ENCODE data around the gene IL4I1.

Gene IL4I1

DNA sequence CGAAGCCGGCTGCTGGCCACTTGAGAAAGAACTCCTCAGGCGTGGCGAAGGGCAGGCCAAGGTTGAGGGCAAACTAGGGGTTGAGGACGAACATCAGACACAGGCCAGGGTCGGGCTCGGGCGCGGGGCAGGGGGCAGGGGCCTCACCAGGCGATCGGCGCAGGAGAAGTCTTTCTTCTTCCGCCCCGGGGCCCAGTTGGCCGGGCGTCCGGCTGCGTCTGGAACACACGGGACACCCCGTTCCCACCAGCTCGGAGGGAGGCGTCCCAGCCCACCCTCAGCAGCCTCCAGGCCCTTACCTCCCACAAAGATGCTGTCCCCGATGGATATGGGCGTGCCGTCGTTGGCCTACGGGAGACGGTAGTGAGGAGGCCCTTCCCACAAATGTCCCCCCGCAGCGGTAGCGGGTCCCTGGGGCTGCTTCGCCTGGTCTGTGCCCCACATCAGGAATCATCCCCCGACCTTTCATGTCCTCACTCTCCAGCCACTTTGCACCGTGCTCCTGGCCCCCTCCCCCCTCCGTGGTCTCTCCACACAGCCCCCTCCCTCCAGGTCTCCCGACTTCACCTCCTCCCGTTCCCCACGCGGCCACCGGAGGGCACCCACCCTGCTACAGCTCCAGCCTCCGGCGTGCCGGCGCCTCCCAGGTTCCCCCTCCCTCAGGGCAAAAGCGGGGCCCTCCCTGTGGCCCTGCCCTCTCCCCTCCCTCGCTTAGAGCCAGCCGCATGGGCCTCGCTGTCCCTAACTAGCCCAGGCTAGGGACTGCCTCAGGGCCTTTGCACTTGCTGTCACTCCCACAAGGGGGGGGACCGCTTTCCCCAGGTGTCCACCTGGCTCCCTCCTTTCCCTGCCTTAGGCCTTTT, 34.1 kb downstream of the IL4I1 start:
- no peak for DNase-seq

DNA sequence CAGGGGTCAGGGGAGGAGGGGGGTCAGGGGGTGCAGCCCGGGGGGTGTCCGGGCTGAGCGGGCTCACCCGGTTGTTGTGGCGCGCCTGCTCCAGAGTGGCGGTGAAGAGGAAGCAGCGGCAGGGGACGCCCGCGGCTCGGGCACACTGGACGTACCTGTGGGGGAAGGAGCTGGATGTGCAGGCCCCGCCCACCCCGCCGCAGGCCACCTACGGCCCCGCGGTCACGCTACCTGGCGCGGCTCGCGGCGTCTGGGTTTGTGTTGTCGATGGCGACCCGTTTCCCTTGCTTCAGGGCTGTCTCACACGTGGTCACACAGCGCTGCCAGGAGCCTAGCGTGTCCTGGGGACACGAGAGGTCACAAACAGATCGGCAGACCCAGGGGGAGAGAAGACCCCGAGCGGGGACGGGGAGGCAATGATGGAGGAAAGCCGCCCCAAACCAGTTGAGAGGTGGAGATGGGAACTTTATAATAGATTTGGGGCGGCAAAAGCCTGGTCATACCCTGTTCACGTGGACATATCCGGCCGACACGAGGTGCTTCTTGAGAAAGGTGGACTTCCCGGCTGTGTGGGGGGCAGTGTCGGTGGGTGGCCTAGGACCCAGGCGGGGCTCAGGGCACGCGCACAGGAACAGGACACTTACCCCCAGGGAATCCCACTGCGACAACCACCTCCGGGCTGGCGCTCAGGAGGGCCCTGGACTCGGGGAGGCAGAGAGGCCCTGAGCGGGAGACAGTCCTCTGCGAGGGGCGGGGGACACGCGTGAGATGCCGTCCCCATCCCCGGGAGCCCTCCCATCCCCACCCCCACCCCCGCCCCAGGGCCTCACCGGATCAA, 34.9 kb downstream of the IL4I1 start:
- DNase-seq: no peak

DNA sequence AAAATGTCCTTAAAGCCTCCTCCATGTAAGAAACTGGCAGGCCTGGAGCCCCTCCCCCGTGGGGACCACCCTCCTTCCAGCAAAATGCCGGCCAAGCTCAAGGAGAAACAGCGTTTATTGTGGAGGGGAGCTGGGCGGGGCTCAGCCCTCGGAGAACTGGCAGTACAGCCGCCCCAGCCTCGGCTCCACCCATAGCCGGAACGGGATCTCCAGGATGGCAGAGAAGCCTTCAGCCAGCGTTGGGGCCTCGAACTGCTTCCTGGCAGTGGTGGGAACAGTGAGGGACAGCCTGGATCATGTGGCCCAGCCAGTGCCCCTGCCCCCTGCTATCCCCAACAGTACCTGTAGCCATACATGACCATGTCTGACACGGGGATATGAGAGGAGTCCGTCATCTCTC, 35.6 kb downstream of the IL4I1 start:
- DNase-seq: peak; percentile 24

DNA sequence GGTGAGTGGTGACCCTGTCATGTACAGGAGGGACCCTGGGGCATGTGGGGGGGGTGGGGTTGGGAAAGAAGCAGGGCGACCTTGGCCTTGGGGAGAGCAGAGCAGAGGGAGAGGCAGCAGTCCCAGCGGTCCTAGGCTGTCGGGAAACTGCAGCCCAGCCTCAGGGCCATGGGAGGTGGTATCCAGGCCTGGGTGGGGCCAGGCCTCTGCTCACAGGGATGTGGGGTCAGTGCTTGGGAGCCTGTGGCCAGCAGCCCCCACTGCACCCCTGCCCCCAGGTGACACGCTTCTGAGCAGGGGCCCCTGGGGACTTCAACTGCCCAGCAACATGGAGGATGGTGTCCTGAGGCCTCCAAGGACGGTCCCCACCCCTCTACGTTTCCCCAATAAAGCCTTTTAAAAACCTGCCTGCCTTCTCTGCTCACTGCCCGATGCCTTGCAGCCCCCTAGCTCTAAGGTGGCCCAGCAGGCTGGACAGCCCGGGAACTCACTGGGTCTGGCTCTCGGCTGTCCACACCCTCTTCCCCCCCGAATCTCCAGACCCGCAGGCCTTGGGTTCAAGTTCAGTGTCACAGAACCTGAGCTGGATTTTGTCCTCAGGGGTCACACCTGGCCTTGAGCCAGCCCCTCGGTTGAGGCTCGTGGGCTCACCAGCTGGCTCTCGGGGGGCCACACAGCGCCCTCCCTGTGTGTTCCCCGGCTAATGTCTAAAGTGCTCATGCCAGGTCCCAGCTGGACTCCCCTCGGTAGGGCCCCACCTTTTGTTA, 36.2 kb downstream of the IL4I1 start:
- DNase-seq: no peak

DNA sequence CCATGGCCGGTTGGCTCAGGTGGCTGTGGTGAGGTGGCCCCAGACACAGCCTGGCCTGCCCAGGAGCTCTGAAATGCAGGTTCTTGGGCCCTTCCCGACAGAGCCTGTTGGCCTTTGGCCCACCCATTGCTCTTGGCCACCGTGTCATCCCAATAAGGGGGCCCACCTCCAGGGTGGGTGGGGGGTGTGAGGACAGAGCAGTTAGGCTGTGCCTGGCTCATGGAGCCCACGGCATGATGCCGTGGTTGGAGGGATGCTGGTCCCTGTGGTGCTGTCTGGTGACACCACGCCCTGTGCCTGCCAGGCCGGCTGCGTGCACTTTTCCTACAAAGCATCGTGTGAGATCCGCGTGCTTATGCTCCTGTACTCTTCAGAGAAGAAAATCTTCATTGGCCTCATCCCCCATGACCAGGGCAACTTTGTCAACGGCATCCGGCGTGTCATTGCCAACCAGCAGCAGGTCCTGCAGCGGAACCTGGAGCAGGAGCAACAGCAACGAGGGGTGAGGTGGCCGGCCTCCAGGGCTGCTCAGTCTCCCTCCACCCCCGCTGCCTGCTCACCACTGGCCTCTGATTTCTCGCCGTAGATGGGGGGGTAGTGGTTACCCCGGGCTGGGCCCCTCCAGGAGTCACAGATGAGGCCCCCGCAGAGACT, 36.9 kb downstream of the IL4I1 start:
- DNase-seq: no peak

DNA sequence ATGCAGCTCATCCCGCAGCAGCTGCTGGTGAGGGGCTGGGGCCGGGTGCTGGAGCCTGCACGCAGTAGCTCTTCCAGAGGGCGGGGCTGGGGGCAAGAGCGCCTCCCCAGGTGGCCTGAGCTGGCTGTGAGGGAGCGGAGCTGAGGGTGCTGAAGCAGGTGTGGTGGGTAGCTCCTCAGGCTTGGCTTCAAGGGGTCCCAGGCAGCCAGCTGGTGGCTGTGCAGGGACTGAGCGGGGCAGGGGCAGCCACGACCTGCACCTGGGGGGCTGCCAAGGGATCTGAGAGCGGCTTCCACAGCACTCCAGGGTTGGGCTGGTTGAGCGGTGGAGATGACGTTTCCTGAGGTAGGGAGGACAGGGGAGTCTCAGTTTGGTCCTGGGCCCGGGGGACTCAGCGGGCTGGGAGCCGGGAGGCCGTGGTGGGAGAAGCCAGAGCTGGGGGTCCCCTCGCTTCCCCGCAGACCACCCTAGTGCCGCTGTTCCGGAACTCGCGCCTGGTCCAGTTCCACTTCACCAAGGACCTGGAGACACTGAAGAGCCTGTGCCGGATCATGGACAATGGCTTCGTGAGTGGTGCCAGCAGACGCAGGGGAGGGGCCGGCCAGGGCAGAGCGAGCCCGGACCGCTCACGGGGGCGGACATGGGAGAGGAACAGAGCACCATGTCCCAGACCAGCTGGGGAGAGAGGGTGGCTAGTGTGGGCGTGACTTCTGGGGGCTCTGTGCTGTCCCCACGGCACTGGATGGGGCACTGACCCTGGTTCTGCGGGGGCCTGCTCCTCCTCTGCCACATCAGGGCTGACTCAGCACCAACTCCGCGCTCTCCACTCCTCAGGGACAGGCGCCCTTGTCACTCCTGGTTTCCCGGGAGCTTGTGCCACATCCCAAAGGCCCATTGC, 38.4 kb downstream of the IL4I1 start:
- DNase-seq: no peak

DNA sequence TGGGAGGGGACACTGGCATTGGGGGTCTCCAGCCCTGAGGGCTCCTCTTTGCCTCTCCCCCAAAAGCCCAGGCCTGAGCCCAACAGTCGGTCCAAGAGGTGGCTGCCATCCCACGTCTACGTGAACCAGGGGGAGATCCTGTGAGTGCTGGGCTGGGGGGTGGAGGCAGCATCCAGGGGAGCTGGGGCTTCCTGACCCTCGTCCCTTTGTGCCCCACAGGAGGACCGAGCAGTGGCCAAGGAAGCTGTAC, 38.9 kb downstream of the IL4I1 start:
- DNase-seq: no peak

DNA sequence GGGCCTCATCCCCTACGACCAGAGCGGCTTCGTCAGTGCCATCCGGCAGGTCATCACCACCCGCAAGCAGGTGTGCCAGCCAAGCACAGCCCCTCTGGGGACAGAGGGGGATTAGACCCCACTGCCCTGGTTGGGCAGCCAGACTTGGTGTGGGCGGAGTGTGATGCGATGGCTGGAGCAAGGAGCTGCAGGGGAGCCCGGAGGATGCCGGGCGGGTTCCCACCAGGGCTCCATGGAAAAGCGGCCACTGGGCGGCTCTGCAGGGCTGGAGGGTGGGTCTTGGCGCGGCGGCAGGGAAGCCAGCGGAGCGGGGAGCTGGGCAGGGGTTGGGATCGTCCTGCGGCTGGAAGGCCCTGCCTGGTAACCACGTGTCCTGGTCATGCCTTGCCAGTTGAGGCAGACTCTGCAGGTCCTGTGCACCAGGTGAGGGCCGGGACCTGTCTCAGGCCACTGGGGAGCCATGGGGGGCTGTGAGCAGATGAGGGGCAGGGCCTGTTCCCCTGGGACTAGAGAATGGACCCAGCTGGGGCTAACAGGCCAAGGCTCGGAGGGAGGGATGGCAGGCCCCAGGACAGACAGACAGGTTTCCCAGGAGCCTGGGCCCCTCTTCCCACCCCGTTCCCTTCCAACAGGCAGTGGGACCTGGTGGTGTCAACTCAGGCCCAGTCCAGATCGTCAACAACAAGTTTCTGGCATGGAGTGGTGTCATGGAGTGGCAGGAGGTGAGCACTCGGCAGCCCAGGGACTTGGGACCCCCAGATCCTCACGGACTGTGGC, 39.4 kb downstream of the IL4I1 start:
- no peak for DNase-seq

DNA sequence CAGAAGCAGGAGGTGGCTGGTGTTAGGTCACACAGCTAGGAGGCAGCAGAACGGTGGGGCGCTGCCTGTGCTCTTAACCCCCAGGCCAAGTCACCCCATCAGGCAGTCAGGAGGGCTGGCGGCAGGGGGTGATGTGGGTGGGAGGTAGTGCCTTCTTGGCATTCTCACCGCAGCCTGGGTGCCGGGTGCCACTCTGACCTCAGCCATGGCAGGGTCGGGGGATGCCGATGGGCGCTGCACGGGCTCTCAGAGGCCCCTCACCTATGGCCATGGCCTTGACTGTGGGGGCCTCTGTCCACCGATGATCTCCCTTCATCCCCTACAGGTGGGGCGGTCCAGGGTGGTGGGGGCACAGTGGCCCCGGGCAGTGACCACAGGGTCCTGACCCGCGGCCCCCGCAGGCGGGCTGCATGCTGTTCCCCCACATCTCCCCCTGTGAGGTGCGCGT, 40.1 kb downstream of the IL4I1 start:
- DNase-seq: no peak

DNA sequence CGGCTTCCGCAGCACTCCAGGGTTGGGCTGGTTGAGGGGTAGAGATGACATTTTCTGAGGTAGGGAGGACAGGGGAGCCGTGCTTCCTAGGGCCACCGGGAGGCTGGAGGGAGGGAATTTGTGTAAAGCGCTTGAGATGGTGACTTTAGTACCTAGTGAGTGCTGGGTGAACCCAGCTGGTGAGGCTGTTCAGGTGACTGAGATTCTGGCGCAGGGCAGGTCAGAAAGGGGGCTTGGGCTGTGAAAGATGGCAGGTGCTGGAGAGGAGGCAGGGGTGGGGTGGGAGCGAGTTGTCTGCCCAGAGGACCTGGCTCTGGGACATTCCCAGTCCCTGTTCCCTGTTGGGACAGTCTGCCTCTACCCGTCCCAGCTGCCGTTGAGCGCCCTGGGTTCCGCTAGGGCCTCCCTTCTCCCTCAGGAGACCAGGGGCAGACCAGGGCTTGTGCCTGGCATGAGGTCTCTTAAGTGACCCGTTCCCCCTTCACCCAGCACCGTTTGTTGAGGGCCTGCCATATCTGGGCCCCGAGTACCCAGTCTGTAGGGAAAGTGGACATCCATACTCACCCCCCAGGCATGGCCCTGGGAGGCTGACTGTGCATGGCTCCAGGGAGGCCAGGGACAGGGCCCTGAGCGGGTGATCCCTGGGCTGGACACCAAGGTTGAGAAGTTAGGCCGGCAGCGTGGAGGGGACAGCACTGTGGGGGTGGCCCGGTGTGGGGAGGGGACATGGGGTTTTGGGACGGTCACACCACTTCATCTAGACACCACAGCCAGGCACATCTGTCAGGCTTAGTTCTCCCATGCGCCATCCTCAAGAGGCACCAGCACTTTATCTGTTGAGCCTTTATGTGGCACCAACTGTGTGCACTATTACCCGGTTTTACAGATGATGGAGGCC, 40.8 kb downstream of the IL4I1 start:
- no peak for DNase-seq

DNA sequence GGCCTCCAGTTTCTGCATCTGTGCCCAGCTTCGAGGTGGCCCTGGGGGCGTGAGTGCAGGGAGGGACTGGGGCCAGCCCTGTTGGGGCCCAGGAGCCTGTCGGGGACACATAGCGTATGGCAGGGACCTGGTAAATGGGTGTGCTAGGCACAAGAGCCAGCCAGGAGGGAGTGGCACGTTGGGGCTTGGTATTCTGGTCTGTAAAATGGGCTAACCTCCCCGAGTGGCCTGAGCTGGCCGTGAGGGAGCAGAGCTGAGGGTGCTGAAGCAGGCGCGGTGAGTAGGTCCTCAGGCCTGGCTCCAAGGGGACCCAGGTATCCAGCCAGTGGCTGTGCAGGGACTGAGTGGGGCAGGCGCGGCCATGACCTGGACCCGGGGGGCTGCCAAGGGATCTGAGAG, 41.4 kb downstream of the IL4I1 start:
- no peak for DNase-seq

DNA sequence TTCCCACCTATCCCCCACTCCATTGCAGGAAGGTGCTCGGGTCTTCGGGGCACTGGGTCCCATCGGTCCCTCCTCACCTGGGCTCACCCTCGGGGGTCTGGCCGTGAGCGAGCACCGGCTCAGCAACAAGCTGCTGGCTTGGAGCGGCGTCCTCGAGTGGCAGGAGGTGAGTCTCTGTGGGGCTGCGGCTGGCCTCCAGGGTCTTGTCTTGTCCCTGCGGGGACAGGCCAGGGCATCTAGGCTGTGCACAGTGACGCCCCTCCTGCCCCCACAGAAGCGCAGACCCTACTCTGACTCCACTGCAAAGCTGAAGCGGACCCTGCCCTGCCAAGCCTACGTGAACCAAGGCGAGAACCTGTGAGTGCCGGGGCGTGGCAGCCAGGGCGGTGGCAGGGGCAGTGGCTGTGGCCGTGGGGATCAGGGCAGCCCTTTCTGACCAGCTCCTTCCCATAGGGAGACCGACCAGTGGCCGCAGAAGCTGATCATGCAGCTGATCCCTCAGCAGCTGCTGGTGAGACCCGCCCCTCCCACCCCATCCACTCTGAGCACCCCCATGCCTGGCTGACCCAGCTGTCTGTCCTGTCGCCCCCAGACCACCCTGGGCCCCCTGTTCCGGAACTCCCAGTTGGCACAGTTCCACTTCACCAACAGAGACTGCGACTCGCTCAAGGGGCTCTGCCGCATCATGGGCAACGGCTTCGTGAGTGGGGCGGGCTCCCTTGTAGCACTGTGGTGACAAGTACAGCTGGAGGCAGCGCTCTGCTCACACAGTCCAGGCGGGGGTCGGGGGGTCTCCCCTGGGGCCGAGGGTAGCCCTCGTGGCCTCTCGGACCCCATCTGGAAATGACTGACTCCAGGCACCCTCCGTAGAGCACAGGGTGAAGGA, 42.1 kb downstream of the IL4I1 start:
- DNase-seq: no peak

DNA sequence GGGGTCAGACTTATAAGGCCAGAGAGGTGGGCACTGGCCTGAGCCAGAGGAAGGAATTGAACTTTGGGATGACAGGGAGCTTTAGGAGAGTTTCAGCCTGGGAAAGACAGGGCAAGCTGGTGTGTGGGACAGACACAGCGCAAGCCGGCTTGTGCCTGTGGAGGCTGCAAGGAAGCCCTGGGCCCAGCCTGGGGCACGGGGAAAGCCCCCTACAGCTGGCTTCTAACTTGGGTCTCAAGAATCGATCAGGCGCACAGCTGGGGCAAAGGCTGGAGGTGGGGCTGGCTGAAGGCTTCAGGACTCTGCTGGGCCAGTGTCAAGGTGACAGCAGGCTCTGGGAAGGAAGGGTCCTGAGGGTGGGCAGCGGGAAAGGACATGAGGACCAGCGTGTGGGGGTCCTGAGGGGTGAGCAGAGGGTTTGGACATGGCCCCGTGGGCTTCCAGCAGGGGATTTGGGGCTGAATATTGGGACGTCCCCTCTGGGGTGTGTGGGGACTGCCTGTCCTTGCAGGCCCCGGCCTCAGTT, 42.8 kb downstream of the IL4I1 start:
- DNase-seq: no peak

DNA sequence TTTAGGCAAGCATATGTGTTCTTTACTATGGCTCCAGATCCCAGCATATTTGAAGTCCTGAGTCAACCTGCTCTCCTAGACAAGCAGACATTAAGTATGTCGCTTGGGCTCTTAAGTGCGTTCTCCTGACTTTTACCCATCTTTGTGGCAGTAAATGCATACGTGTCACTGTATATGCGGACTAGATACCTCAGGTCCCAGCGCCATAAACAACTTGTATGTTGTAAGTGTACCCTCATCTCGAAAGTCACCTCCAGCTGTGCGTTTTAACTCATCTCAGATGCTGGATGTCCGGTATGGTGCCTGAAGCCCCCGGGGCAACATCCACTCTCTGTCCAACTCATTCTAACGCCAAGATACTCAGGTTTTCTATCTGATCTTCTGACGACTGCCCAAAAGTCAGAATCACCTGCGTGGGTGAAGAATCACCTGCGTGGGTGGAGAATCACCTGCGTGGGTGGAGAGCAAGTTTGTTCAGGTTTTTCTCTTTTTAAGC, 44.0 kb downstream of the IL4I1 start:
- DNase-seq: peak; percentile 23

DNA sequence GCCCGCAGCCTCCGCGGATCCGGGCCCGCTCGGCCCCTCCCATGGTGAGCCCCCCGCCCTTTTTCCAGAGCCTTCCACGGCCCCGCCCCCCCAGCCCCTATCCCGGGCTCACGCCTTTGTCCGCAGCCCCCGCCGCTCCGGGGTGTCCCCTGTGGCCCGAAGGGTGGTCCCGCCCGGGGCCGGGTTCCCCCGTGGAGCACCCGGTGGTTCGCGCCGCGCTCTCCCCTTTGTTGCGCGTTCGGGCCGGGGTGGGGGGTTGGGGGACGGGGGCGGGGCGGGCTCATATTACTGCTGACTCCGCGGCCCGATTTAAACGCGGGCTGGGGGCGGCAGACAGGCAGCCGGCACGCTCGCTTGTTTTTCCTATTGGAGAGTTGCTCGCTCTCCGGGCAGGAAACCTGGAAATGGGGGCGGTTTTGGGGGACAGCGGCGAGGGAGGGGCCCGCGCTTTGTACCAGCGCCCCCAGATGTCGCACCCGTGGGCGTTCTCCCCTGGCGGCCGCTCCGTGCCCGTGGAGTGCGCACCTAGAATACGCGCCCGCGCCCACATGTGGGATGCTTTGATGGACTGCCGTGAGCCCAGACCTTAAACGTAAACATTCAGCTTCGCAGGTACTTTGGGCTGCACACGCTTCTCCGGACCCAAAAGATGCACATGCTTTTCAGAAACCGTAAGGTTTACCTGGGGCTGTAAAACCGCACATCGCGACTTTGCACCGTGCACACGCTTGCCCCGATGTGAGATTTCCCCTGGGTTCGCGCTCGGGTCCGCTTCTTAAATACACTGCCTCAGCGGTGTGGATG, 45.0 kb downstream of the IL4I1 start:
- no peak for DNase-seq

DNA sequence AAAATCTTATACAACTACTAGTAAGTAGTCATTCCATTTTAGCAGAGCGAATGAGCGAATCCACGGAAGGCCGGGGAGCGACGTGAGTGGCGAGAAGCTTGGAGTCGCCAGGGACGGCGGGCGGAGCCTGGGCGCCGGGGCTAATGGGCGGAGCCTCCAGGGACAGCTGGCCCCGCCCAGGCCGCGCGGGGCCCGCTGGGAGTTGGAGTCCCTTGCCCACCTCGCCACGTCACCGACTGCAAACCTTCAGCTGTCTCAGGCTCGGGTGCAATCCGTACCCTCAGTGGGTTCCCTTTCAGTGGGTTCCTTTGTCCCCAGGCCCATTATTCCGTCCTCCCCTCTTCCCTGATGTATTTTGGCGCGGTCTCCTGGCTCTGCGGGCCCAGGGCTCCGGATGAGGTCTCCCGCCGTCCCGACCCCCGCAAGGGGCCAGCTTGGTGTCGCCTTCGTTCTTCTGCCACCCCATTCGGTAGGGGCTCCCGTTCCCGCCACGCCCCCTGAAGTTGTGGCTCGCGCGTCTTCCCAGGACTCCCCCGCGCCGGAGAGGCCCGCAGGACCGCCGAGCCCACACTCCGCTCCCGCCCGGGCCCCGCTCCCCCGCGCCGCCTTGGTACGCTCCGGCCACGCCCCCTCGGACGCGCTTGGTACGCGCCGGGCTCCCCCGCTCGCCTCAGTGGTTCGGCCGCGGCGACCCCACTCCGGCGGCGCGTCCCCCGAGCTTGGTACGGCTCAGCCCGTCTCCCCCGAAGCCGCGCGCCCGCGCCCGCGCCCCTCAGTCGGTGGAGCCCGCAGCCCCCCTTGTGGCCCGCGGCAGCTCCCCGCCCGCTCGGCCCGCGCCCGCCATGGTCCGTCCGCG, 46.0 kb downstream of the IL4I1 start, which contains the start of gene PTOV1:
Gene PTOV1, plus strand, starts transcription at position 673 of the 856 bp plus-strand sequence.
- DNase-seq: peak; percentile 94

DNA sequence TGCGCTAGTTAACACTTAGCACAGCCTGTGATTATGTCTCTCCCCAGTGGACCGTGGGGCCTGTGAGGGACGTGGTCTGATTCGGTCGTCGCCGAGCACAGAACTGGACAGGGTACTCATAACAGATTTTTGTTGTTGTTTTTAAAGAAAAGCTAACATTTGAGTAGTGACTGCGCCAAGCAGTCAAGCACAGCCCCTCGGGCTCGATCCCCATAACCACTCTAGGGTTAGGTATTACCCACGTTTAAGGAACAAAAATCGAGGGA, 46.5 kb downstream of the IL4I1 start:
- no peak for DNase-seq
